Activated T-cell treated with anti-CD3 and anti-CD28 coated beads for 4 hours (primary cell): Measurements from ENCODE around the gene CLMN.

ENCODE experiments used
- DNase-seq: peaks from one replicate; pipeline ENCODE4 v3.0.0-alpha.2; 2020

CLMN gene

DNA sequence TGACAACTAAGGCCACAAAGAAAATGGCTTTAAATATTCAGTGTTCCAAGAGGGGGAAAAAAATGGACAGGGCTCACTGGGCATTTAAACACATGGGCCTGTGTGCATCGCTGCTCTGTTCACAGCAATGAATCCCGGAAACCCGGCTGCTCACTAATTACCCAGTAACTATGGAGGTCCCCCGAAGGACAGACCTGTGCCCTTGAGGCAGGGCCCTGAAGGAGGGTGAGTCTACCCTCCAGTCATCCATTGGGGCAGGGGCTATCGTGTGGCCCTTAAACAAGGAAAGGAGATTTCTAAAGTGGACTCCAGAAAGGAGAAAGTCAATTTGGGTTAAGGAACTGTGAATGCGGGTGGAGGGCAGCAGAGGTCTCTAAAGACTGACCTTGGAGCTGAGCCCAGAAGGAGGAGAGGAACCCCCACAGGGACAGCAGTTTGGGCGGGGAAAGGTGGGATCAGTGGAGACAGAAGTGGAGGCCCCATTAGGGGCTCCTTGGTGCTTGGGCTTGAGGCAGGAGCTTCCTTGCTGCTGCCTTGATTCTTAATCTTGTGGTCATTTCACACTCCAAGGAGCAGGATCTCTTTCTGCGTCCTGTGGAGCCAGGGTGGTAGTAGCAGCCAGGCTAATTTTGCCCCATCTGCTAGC is 1.4 kb upstream of the CLMN start:
- no peak for DNase-seq

DNA sequence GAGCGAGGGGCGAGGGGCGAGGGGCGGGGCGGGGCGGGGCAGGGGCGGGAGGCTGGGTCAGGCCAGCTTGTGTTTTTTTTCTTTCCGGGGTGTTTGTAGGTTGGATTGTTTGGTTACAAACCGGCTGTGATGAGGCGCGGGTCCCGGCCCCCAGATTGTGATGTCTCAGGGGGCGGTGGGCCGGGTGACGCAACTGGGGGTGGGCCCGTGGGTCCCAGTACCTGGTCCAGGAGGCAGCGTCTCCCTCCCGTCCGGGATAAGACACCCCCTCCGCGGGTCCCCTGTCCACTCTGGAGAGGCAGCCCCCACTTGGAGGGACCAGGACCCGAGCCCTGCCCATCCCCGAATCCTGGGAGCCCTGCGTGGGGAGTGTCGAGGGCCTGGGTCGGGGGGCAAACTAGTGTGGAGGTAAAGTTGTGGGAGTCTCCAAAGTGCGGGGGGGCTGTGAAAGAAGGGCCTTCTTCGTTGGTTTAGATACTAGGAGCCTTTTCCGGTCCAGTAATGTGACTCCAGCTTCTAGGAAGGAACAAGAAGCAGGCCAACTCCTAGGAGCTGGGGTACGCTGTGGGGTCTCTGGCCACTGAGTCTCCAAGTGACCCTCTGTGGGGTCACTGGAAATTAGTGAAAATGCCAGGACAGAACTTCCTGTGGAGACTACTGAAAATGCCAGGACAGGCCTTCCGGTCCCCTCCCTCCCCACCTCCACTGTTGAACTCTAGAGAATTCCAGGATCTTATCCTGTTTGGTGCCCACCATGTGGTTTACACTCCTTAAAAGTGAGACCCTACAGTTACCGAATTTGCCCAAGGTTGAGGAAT is 579 bp upstream of the CLMN start:
- no peak for DNase-seq

DNA sequence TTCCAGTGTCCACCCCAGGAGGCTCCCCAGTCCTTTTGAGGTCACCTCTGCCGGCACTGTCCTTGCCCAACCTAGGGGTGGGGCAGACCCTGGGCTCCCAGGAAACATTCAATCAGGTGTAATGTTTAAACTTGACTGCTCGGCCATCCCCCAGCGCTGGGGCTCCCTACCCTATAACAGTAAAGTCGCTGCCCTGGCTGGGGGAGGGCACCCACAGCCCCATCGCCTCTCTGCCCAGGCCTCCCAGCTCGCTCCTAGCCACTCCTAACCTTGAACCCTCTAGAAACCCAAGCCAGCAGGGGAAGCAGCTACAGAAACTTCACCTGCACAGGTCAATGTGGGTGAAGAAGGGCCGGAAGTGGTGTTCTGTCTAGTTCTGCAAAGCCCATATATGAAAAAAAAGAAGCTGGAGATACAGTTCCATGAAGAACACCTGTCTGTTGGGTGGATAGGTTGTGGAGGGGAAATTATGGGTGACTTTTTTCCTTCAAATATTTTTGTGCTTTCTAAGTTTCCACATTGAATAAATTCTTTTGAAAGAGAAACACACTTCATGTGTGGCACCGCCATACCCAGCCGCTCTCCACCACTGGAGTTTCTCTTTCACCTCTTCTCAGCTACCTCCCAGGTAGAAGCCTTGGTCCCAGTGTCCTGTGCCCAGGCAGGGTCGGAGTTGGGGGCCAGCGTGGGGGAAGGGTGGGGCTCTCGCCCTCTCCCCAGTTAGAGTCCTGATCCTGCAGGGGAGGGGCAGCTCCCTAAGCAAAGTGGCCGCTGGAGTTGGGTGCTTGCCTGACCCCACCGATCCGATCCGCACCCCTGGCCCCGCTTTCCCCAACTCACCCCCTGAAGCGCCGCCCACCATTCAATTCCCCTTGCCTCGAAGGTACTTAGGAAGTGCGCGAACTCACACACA is 1.1 kb downstream of the CLMN start:
- no peak for DNase-seq

DNA sequence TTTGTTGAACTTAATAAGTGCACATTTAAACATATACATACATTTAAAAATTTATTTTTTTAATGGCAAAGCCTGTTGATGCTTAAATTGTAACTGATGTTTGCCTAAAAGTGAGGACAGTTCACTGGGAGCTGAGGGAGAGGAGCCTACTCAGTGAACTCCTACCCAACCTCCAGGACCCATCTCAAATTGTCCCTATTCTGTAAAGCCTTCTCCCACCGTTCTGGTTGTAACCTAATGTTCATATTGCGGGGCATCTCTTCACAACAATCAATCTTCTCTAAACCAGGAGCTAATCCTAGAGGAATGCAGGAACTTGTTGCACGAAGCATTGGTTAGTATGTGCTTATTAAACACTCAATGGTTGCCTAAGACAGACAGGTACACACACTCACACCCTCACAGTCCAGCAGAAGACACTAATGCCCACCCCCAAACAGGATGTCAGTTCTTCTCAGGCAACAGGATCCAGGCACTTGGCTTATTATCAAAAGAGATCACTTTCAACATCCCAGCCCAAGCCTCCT is 1.8 kb downstream of the CLMN start:
- DNase-seq, result no peak

DNA sequence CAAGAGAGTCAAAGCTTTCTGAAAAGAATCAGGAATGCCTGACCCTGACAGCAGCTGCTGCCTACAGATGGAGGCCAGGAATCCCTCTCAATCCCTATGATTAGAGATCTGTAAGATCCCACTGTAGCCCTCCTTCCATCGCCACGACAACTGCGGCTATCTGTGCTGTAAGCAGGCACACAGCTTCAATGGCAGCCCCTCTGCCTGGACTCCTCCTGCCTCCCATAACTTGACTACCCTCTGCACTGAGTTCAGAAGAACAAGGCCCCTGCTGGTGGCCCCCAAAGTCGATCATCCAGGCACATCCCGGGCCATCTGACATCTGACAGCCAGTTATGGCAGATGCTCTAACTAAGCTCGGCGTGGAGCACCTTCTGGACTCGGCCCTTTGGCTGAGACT is 2.9 kb downstream of the CLMN start:
- DNase-seq, result no peak

DNA sequence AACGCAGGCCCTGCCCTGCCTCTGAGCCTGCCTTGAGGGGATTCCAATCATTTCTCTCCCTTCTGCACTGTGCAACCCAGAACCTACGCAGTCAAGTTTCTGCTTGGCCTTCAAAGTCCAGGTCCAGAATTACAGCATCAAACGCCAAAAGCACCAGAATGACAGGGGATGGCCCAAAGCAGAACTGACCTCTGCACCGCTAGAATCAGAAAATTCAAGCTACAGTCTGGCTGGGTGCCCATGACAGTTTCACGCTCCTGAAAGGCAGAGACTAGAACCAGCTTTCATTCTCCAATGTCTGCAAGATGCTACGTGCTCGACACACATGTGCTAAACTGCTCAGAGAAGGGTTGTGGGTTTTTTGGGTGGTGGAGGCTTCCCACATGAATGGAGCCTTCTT is 4.1 kb downstream of the CLMN start:
- DNase-seq, result no peak

DNA sequence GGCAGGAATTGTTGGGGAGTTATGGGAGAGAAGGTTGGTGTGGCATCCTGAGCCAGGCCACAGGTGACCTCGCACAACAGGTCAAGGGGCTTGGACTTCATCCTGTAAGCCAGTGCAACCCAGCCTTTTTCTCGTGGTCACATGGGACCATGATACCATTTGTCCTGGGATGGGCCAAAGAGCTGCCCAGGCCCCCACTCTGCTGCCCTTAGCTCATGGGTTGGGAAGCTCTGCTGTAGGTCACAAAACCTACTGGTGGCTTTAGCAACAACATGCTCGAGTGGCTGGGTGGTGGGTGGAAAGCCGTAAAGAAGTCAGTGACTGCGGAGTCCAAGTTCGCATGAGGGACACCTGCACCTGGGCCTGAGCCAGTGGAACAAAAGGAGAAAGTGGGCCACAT is 4.6 kb downstream of the CLMN start:
- no peak for DNase-seq

DNA sequence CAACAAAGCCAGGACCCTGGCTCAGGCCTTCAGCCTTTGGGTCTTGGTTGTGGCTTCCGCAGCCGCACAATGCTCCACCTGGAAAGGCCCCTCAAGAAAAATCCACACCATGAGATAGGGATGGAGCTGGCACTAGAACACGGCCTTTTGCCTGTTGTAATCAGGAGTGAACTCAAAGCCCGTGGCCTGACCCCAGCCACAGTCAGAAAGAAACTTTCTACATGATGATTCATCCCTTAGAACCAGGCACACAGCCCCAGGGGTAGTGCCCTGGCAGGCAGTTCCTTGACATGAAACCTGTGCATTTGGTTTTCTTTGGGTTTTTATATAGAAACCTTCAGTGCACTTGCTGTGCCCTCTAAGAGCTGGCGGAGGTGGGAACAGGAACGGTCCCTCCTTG is 5.1 kb downstream of the CLMN start:
- DNase-seq, result no peak

DNA sequence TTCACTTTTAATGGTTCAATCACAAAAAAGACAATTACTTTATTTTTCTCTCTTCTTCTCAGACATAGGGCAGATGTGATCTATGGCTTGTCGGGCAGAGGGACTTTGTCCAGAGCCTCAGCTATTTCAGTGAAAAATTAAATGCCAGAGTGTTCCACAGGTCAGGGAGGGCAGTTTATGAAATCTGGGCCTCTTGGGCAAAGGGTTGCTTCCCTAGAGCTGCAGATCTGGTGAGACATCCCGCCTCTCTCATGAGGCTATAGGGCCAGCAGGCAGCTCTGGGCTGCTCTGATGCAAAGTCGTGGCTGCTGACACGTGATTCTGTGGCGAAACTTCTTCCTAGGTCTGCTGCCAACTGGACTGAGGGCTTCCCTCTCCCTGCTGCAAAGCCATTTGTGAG is 6.0 kb downstream of the CLMN start:
- DNase-seq, result no peak

DNA sequence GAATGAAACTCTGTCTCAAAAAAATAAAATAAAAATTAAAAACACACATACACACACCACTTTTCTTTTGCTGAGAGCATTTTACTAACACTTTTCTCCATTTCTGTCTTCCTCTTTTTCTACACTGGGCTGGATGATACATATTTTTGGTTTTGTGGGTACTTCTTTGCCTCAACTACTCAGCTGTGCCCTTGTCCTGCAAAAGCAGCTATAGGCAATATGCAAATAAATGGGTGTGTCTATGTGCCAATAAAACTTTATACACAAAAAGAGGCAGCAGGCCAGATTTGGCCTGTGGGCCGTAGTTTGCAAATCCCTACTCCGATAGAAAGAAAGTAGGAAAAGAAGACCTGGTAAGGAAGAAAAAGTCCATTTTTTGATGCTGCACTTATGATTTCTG is 6.5 kb downstream of the CLMN start:
- no peak for DNase-seq

DNA sequence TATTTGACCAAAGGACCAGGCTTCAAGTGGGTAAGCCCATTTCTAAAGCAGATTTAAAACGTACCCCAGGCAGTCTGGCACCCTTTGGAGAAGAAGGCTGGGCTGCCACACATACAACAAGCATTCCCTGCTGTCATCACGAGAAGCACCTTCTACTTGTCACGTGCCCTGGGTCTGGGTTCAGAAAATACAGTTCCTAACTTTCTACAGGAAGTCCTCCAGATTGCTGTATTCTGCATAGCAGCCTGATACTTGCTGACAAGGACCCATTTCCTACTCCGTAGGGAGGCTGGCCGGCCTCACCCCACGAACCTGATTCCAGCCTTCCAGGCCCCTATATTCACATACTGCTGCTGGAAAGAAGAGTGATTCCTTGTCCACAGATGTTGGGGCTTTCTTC is 7.4 kb downstream of the CLMN start:
- DNase-seq, result no peak

DNA sequence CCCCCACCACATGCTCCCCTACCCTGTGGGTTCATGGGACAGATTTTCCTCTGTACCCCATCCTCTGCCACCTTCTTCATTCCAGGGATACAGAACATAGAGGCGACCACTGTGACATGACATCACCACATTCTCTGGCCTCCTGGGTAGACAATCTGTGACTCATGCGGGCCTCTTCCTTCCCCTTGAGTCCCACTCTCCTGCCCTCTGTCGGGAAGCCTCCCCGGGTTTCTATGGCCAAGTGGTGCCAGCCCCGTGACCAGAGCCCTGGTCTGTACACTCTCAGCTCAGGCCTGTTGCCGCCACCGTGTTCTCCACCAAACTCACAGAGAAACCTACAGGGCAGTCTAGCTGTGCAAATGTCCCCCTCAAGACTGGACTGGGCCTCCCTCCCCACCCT is 8.0 kb downstream of the CLMN start:
- no peak for DNase-seq

DNA sequence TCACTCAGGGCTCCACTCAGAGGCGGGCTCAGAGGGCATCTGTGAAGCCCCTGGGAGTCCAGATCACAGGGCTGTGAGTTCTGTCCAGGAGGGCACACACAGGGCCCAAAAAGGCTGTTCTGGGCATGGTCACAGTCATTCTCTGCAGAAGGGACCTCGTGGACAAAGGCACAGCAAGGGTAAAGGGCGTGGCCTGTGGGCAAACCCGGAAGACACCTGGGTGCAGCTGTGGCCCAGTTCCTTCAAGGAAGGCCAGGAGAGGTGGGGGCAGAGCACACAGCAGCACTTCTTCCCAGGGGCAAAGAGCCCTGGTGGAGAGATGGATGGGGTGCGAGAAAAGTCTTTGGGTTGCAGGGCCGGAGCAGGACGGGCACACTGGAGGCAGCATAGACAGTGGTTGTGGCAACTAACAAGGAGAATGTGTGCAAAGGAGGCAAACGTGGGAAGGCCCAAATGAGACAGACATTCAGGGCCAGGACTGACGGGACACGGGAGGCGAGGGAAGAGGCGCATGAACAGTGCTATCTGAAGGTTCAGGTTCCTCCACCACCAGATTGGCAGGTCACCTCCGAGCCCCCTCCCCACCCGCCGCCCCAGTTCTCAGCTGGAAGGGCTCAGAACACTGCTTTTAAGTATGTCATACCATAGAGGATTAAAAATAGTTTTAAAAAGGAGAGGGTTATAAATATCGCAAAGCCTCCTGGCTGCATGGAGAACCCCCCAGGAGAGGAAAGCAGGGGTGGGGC is 8.9 kb downstream of the CLMN start:
- DNase-seq, result no peak

DNA sequence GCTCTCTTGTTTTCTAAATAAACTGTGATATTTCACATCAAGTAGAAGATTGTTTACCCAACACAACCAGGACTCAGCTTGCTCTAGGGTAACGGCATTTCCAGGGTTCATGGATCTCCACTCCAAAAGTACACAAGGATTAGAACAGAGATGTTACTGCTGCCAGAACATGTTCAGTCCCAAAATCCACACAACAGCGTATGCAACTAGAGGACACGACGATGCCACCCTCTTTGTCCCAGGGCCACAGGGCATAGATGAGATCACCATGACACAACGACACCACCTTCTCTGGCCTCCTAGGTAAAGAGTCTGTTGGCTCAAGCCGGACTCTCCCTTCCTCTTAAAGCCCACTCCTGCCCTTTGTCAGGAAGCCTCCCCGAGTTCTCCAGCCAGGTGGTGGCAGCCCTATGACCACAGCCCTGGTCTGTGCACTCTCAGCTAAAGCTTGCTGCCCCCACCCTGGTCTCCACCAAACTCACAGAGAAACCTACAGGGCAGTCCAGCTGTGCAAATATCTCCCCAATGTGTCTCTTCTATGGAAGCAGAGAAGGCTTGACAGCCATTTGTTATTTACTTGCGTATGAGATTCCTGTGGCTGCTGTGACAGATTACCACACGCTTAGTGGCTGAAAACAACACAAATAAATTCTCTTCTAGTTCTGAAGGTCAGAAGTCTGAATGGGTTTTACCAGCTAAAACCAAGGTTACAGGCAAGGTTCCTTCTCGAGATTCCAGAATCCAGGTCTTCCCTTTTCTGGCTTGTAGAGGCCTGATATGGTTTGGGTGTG is 10.3 kb downstream of the CLMN start:
- no peak for DNase-seq

DNA sequence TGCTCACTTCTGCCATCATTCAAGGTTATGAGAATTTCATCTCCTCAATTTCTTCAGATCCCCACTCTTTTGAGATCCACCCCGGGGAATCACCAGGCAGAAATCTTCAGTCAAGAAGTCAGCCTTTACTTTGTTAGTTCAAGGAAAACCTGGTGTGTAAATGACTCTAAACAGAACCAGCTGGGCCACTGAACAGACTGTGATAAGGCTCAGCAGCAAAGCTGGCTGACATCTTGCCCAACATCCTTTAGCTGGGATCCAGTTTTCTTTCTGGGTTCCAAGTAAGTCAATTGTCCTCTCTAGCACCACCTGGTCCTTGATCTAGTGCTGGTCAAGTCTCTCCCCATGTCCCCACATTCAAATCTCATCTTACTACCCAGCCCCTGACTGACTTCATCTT is 11.6 kb downstream of the CLMN start:
- no peak for DNase-seq

DNA sequence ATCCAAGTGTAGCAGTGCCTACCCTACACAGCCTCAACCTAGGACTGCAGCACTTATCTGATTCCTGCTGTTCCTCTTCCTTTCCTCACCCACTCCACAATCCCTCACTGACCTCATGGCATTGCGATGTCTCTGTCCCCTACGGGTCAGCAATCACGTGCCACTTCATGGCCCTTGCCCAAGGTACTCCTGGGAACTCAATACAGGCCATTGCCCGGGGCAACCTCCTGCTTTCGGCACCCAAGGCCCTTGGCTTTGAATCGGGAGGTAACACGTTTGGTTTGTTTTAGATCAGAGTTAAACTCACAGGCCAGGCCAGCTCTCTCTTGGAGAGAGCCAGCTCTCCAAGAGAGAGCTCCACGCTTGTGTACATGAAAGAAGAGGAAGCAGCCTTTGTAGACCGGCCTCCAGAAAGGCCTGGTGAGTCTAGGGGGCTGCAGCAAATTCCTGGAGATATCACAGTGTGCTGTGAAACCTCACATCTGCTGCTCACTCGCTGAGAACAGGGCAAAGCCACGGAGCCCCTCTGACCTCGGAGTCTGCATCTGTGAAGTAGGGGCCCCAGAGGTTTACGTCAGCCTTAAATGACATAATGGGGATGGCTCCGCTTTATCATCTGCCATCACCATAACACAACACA is 12.2 kb downstream of the CLMN start:
- no peak for DNase-seq

DNA sequence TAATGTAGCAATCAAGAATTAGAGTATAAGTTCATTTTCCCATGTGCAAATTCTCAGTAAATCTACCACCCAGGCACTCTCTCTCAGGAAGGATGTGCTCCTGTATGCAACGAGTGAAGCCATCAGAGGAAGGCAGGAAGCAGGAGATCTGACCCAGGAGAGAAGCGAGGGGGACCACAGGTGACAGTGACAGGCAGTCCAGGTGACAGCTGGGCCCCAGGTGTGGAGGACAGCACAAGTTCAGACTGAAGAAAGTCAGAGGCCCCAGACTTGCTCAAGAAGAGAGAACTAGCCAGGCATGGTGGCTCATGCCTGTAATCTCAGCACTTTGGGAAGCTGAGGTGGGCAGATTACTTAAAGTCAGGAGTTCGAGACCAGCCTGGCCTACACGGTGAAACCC is 13.8 kb downstream of the CLMN start:
- DNase-seq, result no peak

DNA sequence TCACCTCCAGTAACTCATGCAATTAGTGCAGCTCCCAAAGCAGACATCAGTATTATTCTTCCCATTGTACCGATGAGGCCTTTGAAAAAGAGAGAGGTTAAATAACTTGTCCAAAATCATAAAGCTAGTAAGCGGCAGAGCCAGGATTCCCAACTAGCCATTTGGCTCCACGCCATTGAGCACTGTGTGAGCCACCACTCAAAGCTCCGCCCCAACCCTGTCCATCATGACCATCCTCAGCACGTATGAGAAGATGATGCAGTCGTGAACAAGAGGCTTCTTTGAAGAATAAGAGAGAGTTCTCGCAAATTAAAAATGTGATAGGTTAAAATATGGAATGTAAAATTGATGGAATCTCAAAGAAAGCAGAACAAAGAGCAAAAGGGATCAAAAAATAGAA is 14.6 kb downstream of the CLMN start:
- DNase-seq, result no peak

DNA sequence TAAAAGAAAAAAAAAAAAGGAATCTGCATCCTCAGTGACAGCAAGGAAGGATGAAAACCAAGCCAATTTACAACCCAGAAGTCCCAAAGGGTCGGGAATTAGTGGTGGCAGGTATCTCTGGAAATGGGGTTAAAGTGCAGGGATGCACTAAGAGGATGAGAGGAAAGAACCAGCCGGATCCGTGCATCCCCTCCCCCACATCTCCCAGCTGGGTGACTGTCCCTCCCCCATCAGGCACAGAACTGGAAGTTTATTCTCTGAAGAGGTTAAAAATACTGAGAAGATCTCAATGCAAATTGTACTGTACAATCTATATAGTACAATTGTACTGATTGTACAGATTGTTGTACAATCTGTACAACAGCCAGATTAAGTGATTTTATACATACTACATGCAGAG is 15.4 kb downstream of the CLMN start:
- DNase-seq, result no peak

DNA sequence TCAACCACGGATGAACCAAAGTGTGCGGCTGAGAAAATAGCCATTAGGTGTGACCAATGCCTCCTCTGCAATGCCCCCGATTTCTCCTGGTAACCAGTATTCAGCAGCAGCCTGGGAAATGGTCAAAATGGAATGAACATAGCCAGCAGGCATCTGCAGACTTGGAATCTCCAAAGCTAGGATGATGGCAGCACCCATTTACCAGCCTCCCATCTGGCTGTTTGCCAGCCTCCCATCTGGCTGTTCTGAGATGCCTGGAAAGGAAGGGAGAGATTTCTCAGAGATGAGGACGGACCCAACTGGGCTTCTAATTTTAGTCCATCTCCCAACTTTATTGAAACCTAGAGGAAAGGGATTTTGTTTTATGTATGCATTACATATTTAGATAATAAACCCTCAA is 16.2 kb downstream of the CLMN start:
- no peak for DNase-seq
